OCI-LY7 (cell line): ENCODE results near the gene MRPS10. TPM values are rescaled to one million over a fixed set of nuclear protein-coding genes. Genes with fewer than 3 reads are reported as not detected.
"Not testable (repeated sequence)": the region's sequence is repeated elsewhere in the genome, so short reads cannot be mapped to it uniquely, and the experiment has no call there.

Experiments used
- BruUV-seq: library from RNA; stranded (reverse); fragments of 400-500 nt; replicated peaks from 2 replicates; lab custom pipeline; 2021; lab: Mats Ljungman, UMichigan
- CTCF ChIA-PET: fragments of 300-600 bp; sonication (Branson Sonifier 250); formaldehyde crosslinking; loops from one replicate; lab custom pipeline; 2022; ENCODE audit warnings: antibody characterized with exemption; ENCODE audit not compliant: unreplicated experiment; lab: Charles Lee
- POLR2A ChIA-PET: fragments of 300-600 bp; sonication (Branson Sonifier 250); formaldehyde crosslinking; loops from one replicate; lab custom pipeline; 2022; ENCODE audit warnings: antibody characterized with exemption; lab: Charles Lee
- DNase-seq: peaks from one replicate; pipeline ENCODE4 v3.0.0-alpha.2; 2015; ENCODE audit warnings: low spot score
- H2AFZ ChIP-seq: fragments of 200-600 bp; sonication (generic), shearing (Covaris generic); 2 replicates; pipeline ENCODE4 v1.6.1; 2014; ENCODE audit warnings: mild to moderate bottlenecking, antibody characterized with exemption, low read length, moderate library complexity
- H3K27ac ChIP-seq: fragments of 200-600 bp; sonication (generic); 2 replicates; pipeline ENCODE4 v1.5.1; 2014; ENCODE audit warnings: mixed run types, low read depth, mild to moderate bottlenecking, moderate library complexity, low read length, inconsistent platforms; ENCODE audit not compliant: poor library complexity, severe bottlenecking
- H3K36me3 ChIP-seq: fragments of 200-600 bp; sonication (generic); 2 replicates; pipeline ENCODE4 v1.6.1; 2014; ENCODE audit warnings: mild to moderate bottlenecking, antibody characterized with exemption, low read length, moderate library complexity, mixed read lengths; ENCODE audit not compliant: insufficient read depth
- H3K4me1 ChIP-seq: fragments of 200-600 bp; sonication (generic); 2 replicates; pipeline ENCODE4 v1.5.1; 2014; ENCODE audit warnings: mild to moderate bottlenecking, low read length; ENCODE audit not compliant: insufficient read depth, poor library complexity, severe bottlenecking
- H3K4me2 ChIP-seq: fragments of 200-600 bp; sonication (generic); 2 replicates; pipeline ENCODE4 v1.6.1; 2014; ENCODE audit warnings: mild to moderate bottlenecking, low read length
- H3K4me3 ChIP-seq: fragments of 200-600 bp; sonication (generic); 2 replicates; pipeline ENCODE4 v1.5.1; 2014; ENCODE audit warnings: mild to moderate bottlenecking, low read depth, low read length; ENCODE audit not compliant: poor library complexity, severe bottlenecking
- H3K79me2 ChIP-seq: fragments of 200-600 bp; sonication (generic); 2 replicates; pipeline ENCODE4 v1.6.1; 2016; ENCODE audit warnings: low read depth, mild to moderate bottlenecking, low read length, moderate library complexity, mixed read lengths; ENCODE audit not compliant: insufficient read depth
- H3K9me2 ChIP-seq: fragments of 200-600 bp; sonication (generic); 2 replicates; pipeline ENCODE4 v1.6.1; 2016; ENCODE audit warnings: mild to moderate bottlenecking, low read length, mixed read lengths; ENCODE audit not compliant: insufficient read depth
- H3K9me3 ChIP-seq: fragments of 200-600 bp; sonication (generic); 2 replicates; pipeline ENCODE4 v1.6.1; 2014; ENCODE audit warnings: mild to moderate bottlenecking, mixed run types, low read length, mixed read lengths
- H4K20me1 ChIP-seq: fragments of 200-600 bp; sonication (generic); 2 replicates; pipeline ENCODE4 v1.6.1; 2014; ENCODE audit warnings: mild to moderate bottlenecking, antibody characterized with exemption, low read length, moderate library complexity, mixed read lengths; ENCODE audit not compliant: insufficient read depth
- CTCF ChIP-seq: fragments of 200-600 bp; sonication (generic); conservative IDR thresholded peaks from 2 replicates; pipeline ENCODE4 v1.5.1; 2014; ENCODE audit warnings: mild to moderate bottlenecking, antibody characterized with exemption, low read length, moderate library complexity, mixed read lengths
- EZH2phosphoT487 ChIP-seq: fragments of 200-600 bp; sonication (generic); IDR thresholded peaks from 2 replicates; pipeline ENCODE4 v1.6.1; 2018; ENCODE audit warnings: low read depth, borderline replicate concordance, mild to moderate bottlenecking, mixed run types, antibody characterized with exemption, low read length, moderate library complexity, mixed read lengths
- intact Hi-C: fragments of 100-400 bp; cut with micrococcal nuclease; formaldehyde crosslinking; loops from one replicate; pipeline ENCODE4 v1.10.0; 2022; ENCODE audit not compliant: unreplicated experiment
- total RNA-seq, 2 experiments: library from RNA; depleted of rRNA in 1 of 2; stranded (reverse); fragments of >200 nt in 1 of 2; shearing (Covaris generic) in 1 of 2; gene quantifications; 2 replicates each; pipeline ENCODE4 v1.2.3, GENCODE V29; 2014 to 2022

The MRPS10 gene
- total RNA-seq, 2 experiments from 2014 or later, result 25.8 to 45.0 TPM

DNA sequence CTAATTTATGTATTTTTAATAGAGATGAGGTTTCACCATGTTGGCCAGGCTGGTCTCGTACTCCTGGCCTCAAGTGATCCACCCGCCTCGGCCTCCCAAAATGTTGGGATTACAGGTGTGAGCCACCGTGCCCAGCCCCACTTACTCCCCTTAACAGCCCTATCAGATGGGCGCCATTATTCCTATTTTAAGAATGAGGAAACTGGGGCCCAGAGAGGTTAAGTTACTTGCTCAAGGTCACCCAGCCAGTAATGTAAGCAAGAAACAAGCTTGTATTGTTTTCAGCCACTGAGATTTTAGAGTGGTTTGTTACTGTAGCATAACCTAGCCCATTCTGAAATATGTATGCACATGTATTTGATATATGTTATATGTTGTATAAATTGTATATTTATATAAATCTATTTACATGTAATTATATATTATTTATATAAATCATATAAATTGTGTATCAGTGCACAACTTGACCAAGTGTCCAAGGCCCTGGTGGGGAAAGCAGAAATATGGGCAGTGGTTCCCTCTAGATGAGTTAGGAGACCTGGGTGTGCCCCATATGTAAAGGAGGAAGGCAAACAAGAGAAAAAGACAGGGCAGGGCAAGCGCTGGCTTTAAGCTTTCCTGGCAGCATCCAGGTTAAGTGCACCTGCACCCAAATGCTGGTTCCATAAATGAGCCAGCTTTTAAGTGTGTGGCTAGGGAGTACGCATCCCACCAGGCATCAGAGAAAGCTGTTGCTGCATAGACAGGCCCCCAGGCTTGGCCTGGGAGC lies 45.7 kb downstream of the MRPS10 start:
- Histone ChIP-seq H3K9me2 (no peaks in the 10 kb centered on the region), H2AFZ (no peak overlapping the region), H3K9me3 (no peaks in the 10 kb centered on the region), H4K20me1 (no peaks in the 10 kb centered on the region), H3K36me3 (no peaks in the 10 kb centered on the region), H3K4me1 (no peaks in the 10 kb centered on the region), H3K4me3 (no peak overlapping the region), H3K79me2 (no peaks in the 10 kb centered on the region), H3K4me2 (no peak overlapping the region), H3K27ac (no peak overlapping the region)
- POLR2A ChIA-PET, result interaction anchor here (0.6 kb wide), 2 partner anchors 26 to 30 kb away, joined by 3 to 7 read pairs; no protein-coding TSS in a partner anchor
- BruUV-seq, result no TSS peak
- TF ChIP-seq CTCF (no peak), EZH2phosphoT487 (no peak)
- intact Hi-C loops, result no loop called here
- CTCF ChIA-PET, result no interaction called here
- DNase-seq, result no peak

DNA sequence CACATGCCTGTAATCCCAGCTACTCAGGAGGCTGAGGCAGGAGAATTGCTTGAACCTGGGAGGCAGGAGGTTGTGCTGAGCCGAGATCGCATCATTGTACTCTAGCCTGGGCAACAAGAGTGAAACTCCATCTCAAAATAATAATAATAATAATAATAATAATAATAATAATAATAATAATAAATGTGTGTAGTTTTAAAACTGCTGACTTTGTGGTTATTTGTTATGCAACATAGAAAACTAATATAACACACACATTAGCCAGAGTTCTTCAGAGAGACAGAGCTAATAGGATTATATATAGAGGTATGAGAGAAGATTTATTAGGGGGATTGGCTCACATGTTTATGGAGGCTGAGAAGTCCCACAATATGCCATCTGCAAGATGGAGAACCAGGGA lies 47.9 kb downstream of the MRPS10 start:
- CTCF ChIA-PET, H3K9me2 ChIP-seq, H3K9me3 ChIP-seq, H3K4me2 ChIP-seq, H3K27ac ChIP-seq, BruUV-seq, H3K79me2 ChIP-seq, H3K4me3 ChIP-seq, H2AFZ ChIP-seq, H3K4me1 ChIP-seq, DNase-seq, H4K20me1 ChIP-seq, H3K36me3 ChIP-seq: not testable (repeated sequence)
- intact Hi-C loops, result loop anchor here (10.0 kb wide), 1 partner anchor 565 kb away; no protein-coding TSS in a partner anchor
- POLR2A ChIA-PET, result interaction anchor here (0.6 to 1.0 kb wide), 3 partner anchors 32 to 289 kb away, joined by 3 read pairs; partner anchors contain the start of gene USP49

GRCh38 chr6:42168650-42169049 lies 49.0 kb downstream of the MRPS10 start:
- no peaks in the 10 kb centered on the region for H3K9me3 ChIP-seq
- CTCF ChIA-PET, result interaction anchor here (0.6 kb wide), 1 partner anchor 1309 kb away, joined by 7 read pairs; the partner anchor contains the start of gene TJAP1
- H4K20me1 ChIP-seq, result no peaks in the 10 kb centered on the region
- no peak overlapping the region for H3K27ac ChIP-seq
- intact Hi-C loops, result loop anchor here (10.0 kb wide), 1 partner anchor 564 kb away; no protein-coding TSS in a partner anchor
- H3K4me3 ChIP-seq, result no peak overlapping the region
- no TSS peak for BruUV-seq
- no peaks in the 10 kb centered on the region for H3K36me3 ChIP-seq
- DNase-seq, result no peak
- no peak overlapping the region for H2AFZ ChIP-seq
- no peak overlapping the region for H3K4me2 ChIP-seq
- POLR2A ChIA-PET, result no interaction called here
- H3K9me2 ChIP-seq, result no peaks in the 10 kb centered on the region
- no peaks in the 10 kb centered on the region for H3K79me2 ChIP-seq
- TF ChIP-seq CTCF (no peak), EZH2phosphoT487 (no peak)
- no peaks in the 10 kb centered on the region for H3K4me1 ChIP-seq
